ENCODE measurements around the gene NQO2. TPM values are rescaled to one million over a fixed set of nuclear protein-coding genes. Genes with fewer than 3 reads are reported as not detected.

NQO2 gene
- total and polyA plus RNA-seq, 2 of the 13 experiments (the other 11 are each of a cell fraction or from before 2014, with no cell fraction given): 32.2 to 56.5 TPM

- TF ChIP-seq ETS1 (CRISPR knock-in tag; IDR thresholded peaks at IDR 0.05) (0 out of 2 replicates have a peak, but pooled peaks have one; percentile 28), ZNF740 (CRISPR knock-in tag; IDR thresholded peaks at IDR 0.05) (no peak), SP2 (CRISPR knock-in tag; IDR thresholded peaks at IDR 0.05) (no peak), SATB2 (CRISPR knock-in tag; IDR thresholded peaks at IDR 0.05) (no peak), ARNT2 (CRISPR knock-in tag; IDR thresholded peaks at IDR 0.05; ENCODE audit: low read depth) (peak; percentile 46; the same call in 1 of the 2 replicates), ZNF331 (CRISPR knock-in tag; IDR thresholded peaks at IDR 0.05) (peak; percentile 31), HOXD1 (CRISPR knock-in tag; IDR thresholded peaks at IDR 0.05) (no peak), NFE2L1 (CRISPR knock-in tag; IDR thresholded peaks at IDR 0.05; ENCODE audit: borderline replicate concordance) (no peak), SNAPC5 (CRISPR knock-in tag; IDR thresholded peaks at IDR 0.05; ENCODE audit: borderline replicate concordance) (peak; percentile 60; the same call in 1 of the 2 replicates), ZNF672 (CRISPR knock-in tag; IDR thresholded peaks at IDR 0.05) (0 out of 2 replicates have a peak, but pooled peaks have one; percentile 19), SIX4 (CRISPR knock-in tag; IDR thresholded peaks at IDR 0.05) (no peak; the same call in 1 of the 2 replicates), ZNF7 (CRISPR knock-in tag; IDR thresholded peaks at IDR 0.05) (0 out of 2 replicates have a peak, but pooled peaks have one; percentile 7), PCBP2 (optimal IDR thresholded peaks at IDR 0.05; ENCODE audit: low read depth, low read length, poor library complexity, severe bottlenecking) (no peak), SNAI1 (CRISPR knock-in tag; IDR thresholded peaks at IDR 0.05; ENCODE audit: borderline replicate concordance) (0 out of 2 replicates have a peak, but pooled peaks have one; percentile 11), TEAD2 (CRISPR knock-in tag; IDR thresholded peaks at IDR 0.05) (no peak), ZNF224 (CRISPR knock-in tag; IDR thresholded peaks at IDR 0.05) (no peak; the same call in none of the 2 replicates), SMYD3 (CRISPR knock-in tag; IDR thresholded peaks at IDR 0.05) (no peak; the same call in none of the 2 replicates), ZNF775 (CRISPR knock-in tag; IDR thresholded peaks at IDR 0.05; ENCODE audit: borderline replicate concordance) (no peak), ZNF432 (CRISPR knock-in tag; IDR thresholded peaks at IDR 0.05; ENCODE audit: borderline replicate concordance) (no peak)
- TF ChIP-seq, protein P1, sequence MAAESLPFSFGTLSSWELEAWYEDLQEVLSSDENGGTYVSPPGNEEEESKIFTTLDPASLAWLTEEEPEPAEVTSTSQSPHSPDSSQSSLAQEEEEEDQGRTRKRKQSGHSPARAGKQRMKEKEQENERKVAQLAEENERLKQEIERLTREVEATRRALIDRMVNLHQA (CRISPR knock-in tag; IDR thresholded peaks at IDR 0.05): no peak
- TF ChIP-seq, protein P2, sequence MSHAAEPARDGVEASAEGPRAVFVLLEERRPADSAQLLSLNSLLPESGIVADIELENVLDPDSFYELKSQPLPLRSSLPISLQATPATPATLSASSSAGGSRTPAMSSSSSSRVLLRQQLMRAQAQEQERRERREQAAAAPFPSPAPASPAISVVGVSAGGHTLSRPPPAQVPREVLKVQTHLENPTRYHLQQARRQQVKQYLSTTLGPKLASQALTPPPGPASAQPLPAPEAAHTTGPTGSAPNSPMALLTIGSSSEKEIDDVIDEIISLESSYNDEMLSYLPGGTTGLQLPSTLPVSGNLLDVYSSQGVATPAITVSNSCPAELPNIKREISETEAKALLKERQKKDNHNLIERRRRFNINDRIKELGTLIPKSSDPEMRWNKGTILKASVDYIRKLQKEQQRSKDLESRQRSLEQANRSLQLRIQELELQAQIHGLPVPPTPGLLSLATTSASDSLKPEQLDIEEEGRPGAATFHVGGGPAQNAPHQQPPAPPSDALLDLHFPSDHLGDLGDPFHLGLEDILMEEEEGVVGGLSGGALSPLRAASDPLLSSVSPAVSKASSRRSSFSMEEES (CRISPR knock-in tag; IDR thresholded peaks at IDR 0.05): peak; percentile 54
- TF ChIP-seq, protein P3, sequence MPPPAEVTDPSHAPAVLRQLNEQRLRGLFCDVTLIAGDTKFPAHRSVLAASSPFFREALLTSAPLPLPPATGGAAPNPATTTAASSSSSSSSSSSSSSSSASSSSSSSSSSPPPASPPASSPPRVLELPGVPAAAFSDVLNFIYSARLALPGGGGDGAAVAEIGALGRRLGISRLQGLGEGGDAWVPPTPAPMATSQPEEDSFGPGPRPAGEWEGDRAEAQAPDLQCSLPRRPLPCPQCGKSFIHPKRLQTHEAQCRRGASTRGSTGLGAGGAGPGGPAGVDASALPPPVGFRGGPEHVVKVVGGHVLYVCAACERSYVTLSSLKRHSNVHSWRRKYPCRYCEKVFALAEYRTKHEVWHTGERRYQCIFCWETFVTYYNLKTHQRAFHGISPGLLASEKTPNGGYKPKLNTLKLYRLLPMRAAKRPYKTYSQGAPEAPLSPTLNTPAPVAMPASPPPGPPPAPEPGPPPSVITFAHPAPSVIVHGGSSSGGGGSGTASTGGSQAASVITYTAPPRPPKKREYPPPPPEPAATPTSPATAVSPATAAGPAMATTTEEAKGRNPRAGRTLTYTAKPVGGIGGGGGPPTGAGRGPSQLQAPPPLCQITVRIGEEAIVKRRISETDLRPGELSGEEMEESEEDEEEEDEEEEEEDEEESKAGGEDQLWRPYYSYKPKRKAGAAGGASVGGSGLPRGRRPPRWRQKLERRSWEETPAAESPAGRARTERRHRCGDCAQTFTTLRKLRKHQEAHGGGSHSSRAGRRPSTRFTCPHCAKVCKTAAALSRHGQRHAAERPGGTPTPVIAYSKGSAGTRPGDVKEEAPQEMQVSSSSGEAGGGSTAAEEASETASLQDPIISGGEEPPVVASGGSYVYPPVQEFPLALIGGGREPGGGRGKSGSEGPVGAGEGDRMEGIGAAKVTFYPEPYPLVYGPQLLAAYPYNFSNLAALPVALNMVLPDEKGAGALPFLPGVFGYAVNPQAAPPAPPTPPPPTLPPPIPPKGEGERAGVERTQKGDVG (CRISPR knock-in tag; IDR thresholded peaks at IDR 0.05; ENCODE audit: borderline replicate concordance): no peak
Observed at GRCh38 chr6:2989332-2990247, 10.1 kb upstream of the NQO2 start (continued).
